A549 (cell line): ENCODE data around the gene GALNT5. TPM values are rescaled to one million over a fixed set of nuclear protein-coding genes. Genes with fewer than 3 reads are reported as not detected.

Source experiments
- ATAC-seq, 2 experiments: fragments of 200-7000 bp in 1 of 2; fragments of >200 bp in 1 of 2; cut with Nextera tagmentation in 1 of 2; cut with Tn5 transposase in 1 of 2; 3 replicates each; pipeline versions ENCODE4 v1.8.0 to v1.9.1; 2018 to 2020; ENCODE audit warnings: mild to moderate bottlenecking in 1 of 2, moderate library complexity in 1 of 2
- CTCF ChIA-PET: fragments of 300-600 bp; sonication (Branson Sonifier 250); formaldehyde crosslinking; extraction: SDS; loops from one replicate; lab custom pipeline; 2021; ENCODE audit warnings: antibody characterized with exemption, inconsistent platforms; lab: Yijun Ruan, JAX
- POLR2A ChIA-PET: fragments of 350-600 bp; formaldehyde crosslinking; extraction: SDS; loops from one replicate; lab custom pipeline; 2021; ENCODE audit warnings: antibody characterized with exemption, inconsistent platforms; lab: Yijun Ruan, JAX
- DNase-seq, 2 experiments: peaks; one replicate each; pipeline versions ENCODE4 v3.0.0 to v3.0.0-alpha.2; 2011 to 2016; ENCODE audit warnings: low read depth in 1 of 2, low spot score in 1 of 2
- FAIRE-seq: peaks from 2 replicates; lab custom pipeline; 2011; peaks lifted over from hg19 to GRCh38; lab: Jason Lieb, UNC
- H3K27ac ChIP-seq, 2 experiments: fragments of >200 bp; sonication (Bioruptor Twin); formaldehyde crosslinking; 3 replicates each; pipeline ENCODE4 v1.5.1; 2016 to 2017
- H3K4me1 ChIP-seq: fragments of >200 bp; sonication (Bioruptor Twin); formaldehyde crosslinking; 3 replicates; pipeline ENCODE4 v1.6.1; 2016
- H3K4me2 ChIP-seq: fragments of >200 bp; sonication (Bioruptor Twin); formaldehyde crosslinking; 3 replicates; pipeline ENCODE4 v1.6.1; 2016
- H3K4me3 ChIP-seq: fragments of >200 bp; sonication (Bioruptor Twin); formaldehyde crosslinking; 3 replicates; pipeline ENCODE4 v1.5.1; 2016
- H3K9me3 ChIP-seq: fragments of >200 bp; sonication (Bioruptor Twin); formaldehyde crosslinking; 3 replicates; pipeline ENCODE4 v1.6.1; 2016
- ATOH8 ChIP-seq: fragments of 250-450 bp; sonication (Bioruptor Pico); IDR thresholded peaks from 2 replicates; pipeline ENCODE4 v1.5.0; 2020; ENCODE audit warnings: low read depth, mild to moderate bottlenecking, moderate library complexity
- BHLHE40 ChIP-seq: IDR thresholded peaks from 2 replicates; pipeline ENCODE4 v1.6.1; 2012; ENCODE audit warnings: low read depth, low read length, inconsistent platforms
- CBX8 ChIP-seq: fragments of 200-600 bp; sonication (generic); IDR thresholded peaks from 2 replicates; pipeline ENCODE4 v1.6.1; 2016
- CEBPB ChIP-seq, 2 experiments: fragments of >200 bp in 1 of 2; sonication (Bioruptor Twin) in 1 of 2; formaldehyde crosslinking in 1 of 2; IDR thresholded peaks; 2 replicates each; pipeline ENCODE4 v1.6.1; 2012 to 2016
- EHF ChIP-seq: fragments of 250-450 bp; sonication (Bioruptor Pico); IDR thresholded peaks from 2 replicates; pipeline ENCODE4 v1.5.0; 2020; ENCODE audit warnings: mild to moderate bottlenecking
- ELK1 ChIP-seq: fragments of 150-350 bp; IDR thresholded peaks from 2 replicates; pipeline ENCODE4 v1.6.1; 2014; ENCODE audit warnings: low read depth, mild to moderate bottlenecking, low read length
- EP300 ChIP-seq, 2 experiments: fragments of >200 bp; sonication (Bioruptor Twin); formaldehyde crosslinking; IDR thresholded peaks; 2 replicates in 1 of 2; 3 replicates in 1 of 2; pipeline ENCODE4 v1.6.1; 2016 to 2017
- ESRRA ChIP-seq: fragments of 150-350 bp; IDR thresholded peaks from 2 replicates; pipeline ENCODE4 v1.6.1; 2014; ENCODE audit warnings: mild to moderate bottlenecking, low read length, borderline replicate concordance
- FOSB ChIP-seq: fragments of 250-450 bp; sonication (Bioruptor Pico); IDR thresholded peaks from 2 replicates; pipeline ENCODE4 v1.5.0; 2020; ENCODE audit warnings: mild to moderate bottlenecking, moderate library complexity
- FOSL2 ChIP-seq, 2 experiments: fragments of 450-650 bp in 1 of 2; fragments of >200 bp in 1 of 2; sonication (Bioruptor Twin) in 1 of 2; formaldehyde crosslinking; IDR thresholded peaks; 2 replicates each; pipeline versions ENCODE4 v1.5.0 to v1.6.1; 2016 to 2020; ENCODE audit warnings: mild to moderate bottlenecking in 1 of 2, moderate library complexity in 1 of 2
- GATA3 ChIP-seq: IDR thresholded peaks from 2 replicates; pipeline ENCODE4 v1.6.1; 2012; ENCODE audit warnings: borderline replicate concordance
- HDAC2 ChIP-seq: fragments of 200-600 bp; sonication (generic); IDR thresholded peaks from 2 replicates; pipeline ENCODE4 v1.6.1; 2016
- HES2 ChIP-seq: fragments of >200 bp; sonication (Bioruptor Twin); formaldehyde crosslinking; IDR thresholded peaks from 2 replicates; pipeline ENCODE4 v1.6.1; 2016
- HOXB13 ChIP-seq: fragments of 250-450 bp; sonication (Bioruptor Pico); IDR thresholded peaks from 2 replicates; pipeline ENCODE4 v1.5.0; 2020; ENCODE audit warnings: low read depth, mild to moderate bottlenecking, moderate library complexity
- HOXB5 ChIP-seq: fragments of 250-450 bp; sonication (Bioruptor Pico); IDR thresholded peaks from 2 replicates; pipeline ENCODE4 v1.5.0; 2020; ENCODE audit warnings: mild to moderate bottlenecking, moderate library complexity
- JUN ChIP-seq, 2 experiments: fragments of >200 bp; sonication (Bioruptor Twin); formaldehyde crosslinking; IDR thresholded peaks; 2 replicates in 1 of 2; 3 replicates in 1 of 2; pipeline ENCODE4 v1.6.1; 2016 to 2017
- KDM1A ChIP-seq: fragments of 200-600 bp; sonication (generic); IDR thresholded peaks from 2 replicates; pipeline ENCODE4 v1.6.1; 2016; ENCODE audit warnings: low read depth, mild to moderate bottlenecking
- KDM5A ChIP-seq: fragments of 200-600 bp; sonication (generic); IDR thresholded peaks from 2 replicates; pipeline ENCODE4 v1.6.1; 2016; ENCODE audit warnings: antibody characterized with exemption, mild to moderate bottlenecking
- MAFK ChIP-seq: fragments of 450-650 bp; IDR thresholded peaks from 2 replicates; pipeline ENCODE4 v1.6.1; 2014; ENCODE audit not compliant: partially characterized antibody
- MAZ ChIP-seq: fragments of 150-350 bp; IDR thresholded peaks from 2 replicates; pipeline ENCODE4 v1.6.1; 2014; ENCODE audit warnings: antibody characterized with exemption, low read depth, low read length, borderline replicate concordance
- MYC ChIP-seq: IDR thresholded peaks from 2 replicates; pipeline ENCODE4 v1.6.1; 2012; ENCODE audit warnings: mild to moderate bottlenecking, inconsistent platforms, low read length, improper control_type of control experiment, borderline replicate concordance
- NFE2L2 ChIP-seq: fragments of 150-350 bp; conservative IDR thresholded peaks from 2 replicates; pipeline ENCODE4 v1.6.1; 2014; ENCODE audit warnings: low read length
- NPAS2 ChIP-seq: fragments of 250-450 bp; sonication (Bioruptor Pico); IDR thresholded peaks from 2 replicates; pipeline ENCODE4 v1.8.0; 2022; ENCODE audit warnings: mild to moderate bottlenecking, moderate library complexity, borderline replicate concordance
- POLR2A ChIP-seq: IDR thresholded peaks from 2 replicates; pipeline ENCODE4 v1.6.1; 2012; ENCODE audit warnings: mild to moderate bottlenecking, low read length
- RARB ChIP-seq: fragments of 250-450 bp; sonication (Bioruptor Pico); IDR thresholded peaks from 2 replicates; pipeline ENCODE4 v1.8.0; 2021; ENCODE audit warnings: mild to moderate bottlenecking, moderate library complexity
- REST ChIP-seq: fragments of 200-600 bp; sonication (generic); IDR thresholded peaks from 2 replicates; pipeline ENCODE4 v1.6.1; 2016; ENCODE audit warnings: antibody characterized with exemption, mild to moderate bottlenecking, moderate library complexity
- RNF2 ChIP-seq: fragments of 200-600 bp; sonication (generic); IDR thresholded peaks from 2 replicates; pipeline ENCODE4 v1.6.1; 2016; ENCODE audit warnings: low read depth, mild to moderate bottlenecking, antibody characterized with exemption, moderate library complexity, borderline replicate concordance
- SREBF2 ChIP-seq: fragments of 450-650 bp; IDR thresholded peaks from 2 replicates; pipeline ENCODE4 v1.6.1; 2014; ENCODE audit warnings: mild to moderate bottlenecking, moderate library complexity
- TFCP2L1 ChIP-seq: fragments of 250-450 bp; sonication (Bioruptor Pico); IDR thresholded peaks from 2 replicates; pipeline ENCODE4 v1.5.0; 2021; ENCODE audit warnings: mild to moderate bottlenecking
- TP53 ChIP-seq: fragments of 250-450 bp; sonication (Bioruptor Pico); IDR thresholded peaks from 2 replicates; pipeline ENCODE4 v1.5.0; 2021; ENCODE audit warnings: mild to moderate bottlenecking, moderate library complexity
- ZC3H11A ChIP-seq: fragments of 450-650 bp; IDR thresholded peaks from 2 replicates; pipeline ENCODE4 v1.6.1; 2014; ENCODE audit warnings: antibody characterized with exemption, mild to moderate bottlenecking
- ZFP36 ChIP-seq: fragments of 450-650 bp; IDR thresholded peaks from 2 replicates; pipeline ENCODE4 v1.6.1; 2014; ENCODE audit warnings: borderline replicate concordance; ENCODE audit not compliant: partially characterized antibody
- ZNF302 ChIP-seq: fragments of 250-450 bp; sonication (Bioruptor Pico); IDR thresholded peaks from 2 replicates; pipeline ENCODE4 v1.9.0; 2021; ENCODE audit warnings: inconsistent platforms, mild to moderate bottlenecking, moderate library complexity
- ZSCAN20 ChIP-seq: fragments of 250-450 bp; sonication (Bioruptor Pico); IDR thresholded peaks from 2 replicates; pipeline ENCODE4 v1.8.0; 2022; ENCODE audit warnings: mild to moderate bottlenecking, moderate library complexity
- WGBS: methylation state at CpG from one replicate; pipeline ENCODE4 v1.1.6; 2017; ENCODE audit errors: missing lambda C conversion rate; 5-methylcytosine and 5-hydroxymethylcytosine counted together
- polyA plus RNA-seq, 4 experiments: library from polyadenylated mRNA; depleted of rRNA in 3 of 4; stranded (reverse); fragments of >200 nt; fragmentation: RNase III in 1 of 4; extraction: RNeasy Plus Mini Kit Qiagen cat#74134 plus additional on column Dnase treatment in 1 of 4; gene quantifications; 2 replicates in 3 of 4; 3 replicates in 1 of 4; pipeline ENCODE4 v1.2.3, GENCODE V29; 2011 to 2017

The GALNT5 gene
- polyA plus RNA-seq, 2 of the 4 experiments (the other 2 are of a cell fraction), result 2.9 to 3.0 TPM

GRCh38 chr2:157305723-157306110, 48.2 kb downstream of the GALNT5 start:
- DNase-seq (no peak), FAIRE-seq (no peak), ATAC-seq (no peak)
- no peak overlapping the region for H3K27ac ChIP-seq
- H3K4me3 ChIP-seq, result no peak overlapping the region
- H3K4me2 ChIP-seq, result no peak overlapping the region
- H3K9me3 ChIP-seq, result no peaks in the 10 kb centered on the region
- ChIA-PET CTCF (interaction anchor here (1.0 to 10.6 kb wide), 4 partner anchors 22 to 292 kb away, joined by 3 to 101 read pairs (median 15); no protein-coding TSS in a partner anchor), POLR2A (no interaction called here)
- no peak for TF ChIP-seq POLR2A
- TF ChIP-seq NPAS2 (CRISPR knock-in tag), result no peak
- no peak for TF ChIP-seq HOXB5
- TF ChIP-seq RARB, result no peak
- TF ChIP-seq ESRRA, result no peak
- no peak for TF ChIP-seq HOXB13
- no peak for TF ChIP-seq FOSB
- no peak for TF ChIP-seq HDAC2
- no peak for TF ChIP-seq HES2
- no peak for TF ChIP-seq RNF2
- TF ChIP-seq ZFP36, result no peak
- no peak for TF ChIP-seq ZNF302 (CRISPR knock-in tag)
- TF ChIP-seq MAFK, result no peak
- no peak for TF ChIP-seq ATOH8 (CRISPR knock-in tag)
- no peak for TF ChIP-seq BHLHE40
- no peak for TF ChIP-seq REST
- TF ChIP-seq ZC3H11A, result no peak
- TF ChIP-seq NFE2L2, result no peak
- TF ChIP-seq JUN (IDR thresholded peaks at IDR 0.05), result no peak
- no peak for TF ChIP-seq ZSCAN20 (CRISPR knock-in tag)
- WGBS, result 86% methylated on average over 4 of the region's 4 CpGs
- no peaks in the 10 kb centered on the region for H3K4me1 ChIP-seq

GRCh38 chr2:157307021-157307420, 49.5 kb downstream of the GALNT5 start:
- H3K27ac ChIP-seq, result no peak overlapping the region
- DNase-seq (no peak), FAIRE-seq (no peak), ATAC-seq (peak in 1 of 2 experiments; percentile 32; a peak in 1 of 6 replicates)
- H3K4me3 ChIP-seq, result no peak overlapping the region
- POLR2A ChIA-PET, result no interaction called here
- H3K4me1 ChIP-seq, result no peaks in the 10 kb centered on the region
- H3K4me2 ChIP-seq, result no peak overlapping the region
- 24% methylated on average over 1 of the region's 1 CpG for WGBS
- TF ChIP-seq EP300 (IDR thresholded peaks at IDR 0.05) (no peak), SREBF2 (no peak), CEBPB (IDR thresholded peaks at IDR 0.05) (no peak), FOSL2 (IDR thresholded peaks at IDR 0.05) (no peak), FOSL2 (CRISPR knock-in tag; IDR thresholded peaks at IDR 0.05) (no peak), KDM5A (no peak), POLR2A (no peak), EHF (CRISPR knock-in tag) (no peak), MYC (no peak), TP53 (CRISPR knock-in tag) (no peak), GATA3 (no peak), RARB (no peak), ZFP36 (no peak), ZC3H11A (no peak), MAZ (no peak), HDAC2 (no peak), ELK1 (no peak), KDM1A (no peak), TFCP2L1 (CRISPR knock-in tag) (no peak), CBX8 (no peak)
- CTCF ChIA-PET, result interaction anchor here (0.8 to 4.6 kb wide), 3 partner anchors 11 to 29 kb away, joined by 3 to 26 read pairs (median 7); no protein-coding TSS in a partner anchor
- no peaks in the 10 kb centered on the region for H3K9me3 ChIP-seq
